OCI-LY1 (cell line): Measurements from ENCODE around the gene RTTN.

Experiments
- EZH2 ChIP-seq: fragments of 200-600 bp; sonication (generic), shearing (Covaris generic); IDR thresholded peaks from 2 replicates; pipeline ENCODE4 v1.8.0; 2017; ENCODE audit warnings: borderline replicate concordance, mixed run types, mild to moderate bottlenecking, antibody characterized with exemption, low read length, moderate library complexity, mixed read lengths
- TF ChIP-seq, protein P1 (sequence below): fragments of 200-600 bp; sonication (generic), shearing (Covaris generic); IDR thresholded peaks from 2 replicates; pipeline ENCODE4 v1.5.1; 2017; ENCODE audit warnings: mild to moderate bottlenecking, antibody characterized with exemption, low read length, moderate library complexity, mixed read lengths

GRCh38 chr18:69980982-69981804 lies 224.3 kb downstream of the RTTN start:
- TF ChIP-seq, protein P1, sequence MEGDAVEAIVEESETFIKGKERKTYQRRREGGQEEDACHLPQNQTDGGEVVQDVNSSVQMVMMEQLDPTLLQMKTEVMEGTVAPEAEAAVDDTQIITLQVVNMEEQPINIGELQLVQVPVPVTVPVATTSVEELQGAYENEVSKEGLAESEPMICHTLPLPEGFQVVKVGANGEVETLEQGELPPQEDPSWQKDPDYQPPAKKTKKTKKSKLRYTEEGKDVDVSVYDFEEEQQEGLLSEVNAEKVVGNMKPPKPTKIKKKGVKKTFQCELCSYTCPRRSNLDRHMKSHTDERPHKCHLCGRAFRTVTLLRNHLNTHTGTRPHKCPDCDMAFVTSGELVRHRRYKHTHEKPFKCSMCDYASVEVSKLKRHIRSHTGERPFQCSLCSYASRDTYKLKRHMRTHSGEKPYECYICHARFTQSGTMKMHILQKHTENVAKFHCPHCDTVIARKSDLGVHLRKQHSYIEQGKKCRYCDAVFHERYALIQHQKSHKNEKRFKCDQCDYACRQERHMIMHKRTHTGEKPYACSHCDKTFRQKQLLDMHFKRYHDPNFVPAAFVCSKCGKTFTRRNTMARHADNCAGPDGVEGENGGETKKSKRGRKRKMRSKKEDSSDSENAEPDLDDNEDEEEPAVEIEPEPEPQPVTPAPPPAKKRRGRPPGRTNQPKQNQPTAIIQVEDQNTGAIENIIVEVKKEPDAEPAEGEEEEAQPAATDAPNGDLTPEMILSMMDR: no peak
- no peak for TF ChIP-seq EZH2
